Suprapubic skin (tissue), 4 donors: ENCODE data around the gene CACNA1G.

Source experiments
- CTCF ChIP-seq, 2 donors: fragments of 200-600 bp in 1 of 2; fragments of 450-650 bp in 1 of 2; sonication (generic) in 1 of 2; IDR thresholded peaks; one replicate each; pipeline ENCODE4 v1.5.1; 2016 to 2019; ENCODE audit warnings: antibody characterized with exemption in 2 of 2, mild to moderate bottlenecking in 1 of 2, moderate library complexity in 1 of 2
- EP300 ChIP-seq: sonication (generic); formaldehyde crosslinking; IDR thresholded peaks from one replicate; pipeline ENCODE4 v1.6.1; 2017; ENCODE audit warnings: antibody characterized with exemption
- POLR2A ChIP-seq, 2 donors: fragments of 450-650 bp; IDR thresholded peaks; one replicate each; pipeline ENCODE4 v1.6.1; 2017; ENCODE audit warnings: antibody characterized with exemption in 2 of 2, mild to moderate bottlenecking in 2 of 2, moderate library complexity in 2 of 2
- POLR2AphosphoS5 ChIP-seq, 3 donors: sonication (generic); formaldehyde crosslinking; IDR thresholded peaks; one replicate each; pipeline ENCODE4 v1.6.1; 2017; ENCODE audit warnings: antibody characterized with exemption in 3 of 3

GRCh38 chr17:50667259-50668024, 106.9 kb downstream of the CACNA1G start:
- TF ChIP-seq CTCF (IDR thresholded peaks at IDR 0.05) (no peak), POLR2A (IDR thresholded peaks at IDR 0.05) (no peak), POLR2AphosphoS5 (IDR thresholded peaks at IDR 0.05) (no peak), EP300 (no peak)
